ENCODE results near the gene ZNF385D. TPM values are rescaled to one million over a fixed set of nuclear protein-coding genes. Genes with fewer than 3 reads are reported as not detected.

The ZNF385D gene
- total RNA-seq, 3 donors from 2014 or later = 3.2 to 4.3 (median 3.8) TPM

GRCh38 chr3:21777821-21778220, 26.8 kb upstream of the ZNF385D start:
- intact Hi-C loops (cut with DNase I; ENCODE audit: low total_unique reads) = no loop called here
- H3K4me3 ChIP-seq = no peak overlapping the region
- H3K27ac ChIP-seq = no peak overlapping the region
- no peaks in the 10 kb centered on the region for H3K36me3 ChIP-seq
- no peaks in the 10 kb centered on the region for H3K4me1 ChIP-seq
- no peak for TF ChIP-seq CTCF (IDR thresholded peaks at IDR 0.05)
- no peaks in the 10 kb centered on the region for H3K27me3 ChIP-seq
- H3K9me3 ChIP-seq = no peaks in the 10 kb centered on the region
- no peak for DNase-seq (ENCODE audit: low spot score in 2 of 2)

DNA sequence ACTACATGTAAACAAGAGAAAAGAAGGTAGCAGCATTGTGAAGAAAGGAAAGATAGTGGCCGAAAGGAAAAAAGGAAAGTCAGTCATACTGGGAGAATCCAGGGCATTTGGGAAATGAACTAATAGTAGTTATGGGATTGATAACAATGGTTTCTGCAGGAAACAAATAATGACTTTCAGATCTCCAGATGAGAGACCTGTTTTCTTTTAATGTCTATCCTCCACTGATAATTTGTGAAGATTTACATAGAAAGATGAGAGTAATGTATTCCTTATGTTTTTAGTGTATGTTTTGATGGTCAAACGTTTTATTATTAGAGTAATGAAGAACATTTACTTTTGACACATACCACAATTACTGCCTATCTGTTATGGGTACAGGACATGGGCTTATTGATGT, 15.0 kb upstream of the ZNF385D start:
- intact Hi-C loops (cut with DNase I; ENCODE audit: low total_unique reads) = no loop called here
- H3K4me3 ChIP-seq = no peak overlapping the region
- no peak for DNase-seq (ENCODE audit: low spot score in 2 of 2)

DNA sequence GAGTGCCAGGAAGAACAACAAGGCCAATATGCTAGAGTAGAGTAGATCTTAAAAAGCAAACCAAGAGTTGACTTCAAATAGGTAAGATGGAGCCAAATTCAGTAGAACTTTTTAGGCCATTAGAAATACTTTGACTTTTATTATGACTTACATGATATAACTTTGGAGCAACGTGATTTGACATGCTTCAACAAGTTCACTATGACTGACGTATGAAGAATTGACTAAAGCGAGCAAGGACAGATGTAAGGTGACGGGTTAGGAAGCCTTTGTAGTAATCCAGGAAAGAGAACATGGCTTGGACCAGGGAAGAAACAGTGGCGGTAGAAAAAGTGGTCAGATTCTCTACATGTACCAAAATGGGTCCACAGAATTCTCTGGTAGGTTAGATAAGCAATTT, 4.9 kb upstream of the ZNF385D start:
- Histone ChIP-seq H3K4me1 (no peaks in the 10 kb centered on the region), H3K4me3 (no peak overlapping the region), H3K27me3 (no peaks in the 10 kb centered on the region), H3K27ac (no peak overlapping the region), H3K36me3 (no peaks in the 10 kb centered on the region), H3K9me3 (no peaks in the 10 kb centered on the region)
- DNase-seq (ENCODE audit: low spot score in 2 of 2) = no peak
- no peak for TF ChIP-seq CTCF (IDR thresholded peaks at IDR 0.05)
- no peak for TF ChIP-seq POLR2AphosphoS5 (IDR thresholded peaks at IDR 0.05)
- TF ChIP-seq POLR2A (IDR thresholded peaks at IDR 0.05) = no peak
- intact Hi-C loops (cut with DNase I; ENCODE audit: low total_unique reads) = no loop called here

More for the DNA sequence above, 15.0 kb upstream of the ZNF385D start:
- no peak overlapping the region for H3K27ac ChIP-seq
- H3K27me3 ChIP-seq = no peaks in the 10 kb centered on the region
- H3K4me1 ChIP-seq = no peaks in the 10 kb centered on the region
- H3K36me3 ChIP-seq = no peaks in the 10 kb centered on the region
- H3K9me3 ChIP-seq = no peaks in the 10 kb centered on the region
- TF ChIP-seq CTCF (IDR thresholded peaks at IDR 0.05) (no peak), POLR2AphosphoS5 (IDR thresholded peaks at IDR 0.05) (no peak), POLR2A (IDR thresholded peaks at IDR 0.05) (no peak)

DNA sequence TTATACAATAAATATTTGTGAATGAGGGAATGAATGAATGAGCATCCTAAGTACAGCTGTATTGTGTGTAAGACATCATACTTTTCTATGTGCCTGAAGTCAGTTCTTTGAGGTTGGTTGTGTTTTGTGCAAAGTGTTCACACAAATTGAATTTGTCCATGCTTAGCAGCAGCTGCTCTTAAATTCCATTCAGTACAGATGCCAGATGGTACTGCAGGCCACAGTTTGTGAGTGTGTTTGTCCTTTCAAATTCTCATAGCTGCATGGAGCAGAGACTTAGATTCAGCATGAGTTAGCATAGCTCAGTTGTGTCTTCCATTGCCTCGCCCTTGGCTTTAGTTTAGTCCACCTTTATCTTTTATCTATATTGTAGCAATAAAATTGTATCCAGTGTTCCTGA, 3.8 kb upstream of the ZNF385D start:
- H3K27ac ChIP-seq = no peak overlapping the region
- intact Hi-C loops (cut with DNase I; ENCODE audit: low total_unique reads) = no loop called here
- no peak for TF ChIP-seq POLR2A (IDR thresholded peaks at IDR 0.05)
- TF ChIP-seq CTCF (IDR thresholded peaks at IDR 0.05) = no peak
- no peak for TF ChIP-seq POLR2AphosphoS5 (IDR thresholded peaks at IDR 0.05)
- DNase-seq (ENCODE audit: low spot score in 2 of 2) = no peak
- no peaks in the 10 kb centered on the region for H3K4me1 ChIP-seq
- no peaks in the 10 kb centered on the region for H3K9me3 ChIP-seq
- H3K27me3 ChIP-seq = no peaks in the 10 kb centered on the region
- no peak overlapping the region for H3K4me3 ChIP-seq
- no peaks in the 10 kb centered on the region for H3K36me3 ChIP-seq

DNA sequence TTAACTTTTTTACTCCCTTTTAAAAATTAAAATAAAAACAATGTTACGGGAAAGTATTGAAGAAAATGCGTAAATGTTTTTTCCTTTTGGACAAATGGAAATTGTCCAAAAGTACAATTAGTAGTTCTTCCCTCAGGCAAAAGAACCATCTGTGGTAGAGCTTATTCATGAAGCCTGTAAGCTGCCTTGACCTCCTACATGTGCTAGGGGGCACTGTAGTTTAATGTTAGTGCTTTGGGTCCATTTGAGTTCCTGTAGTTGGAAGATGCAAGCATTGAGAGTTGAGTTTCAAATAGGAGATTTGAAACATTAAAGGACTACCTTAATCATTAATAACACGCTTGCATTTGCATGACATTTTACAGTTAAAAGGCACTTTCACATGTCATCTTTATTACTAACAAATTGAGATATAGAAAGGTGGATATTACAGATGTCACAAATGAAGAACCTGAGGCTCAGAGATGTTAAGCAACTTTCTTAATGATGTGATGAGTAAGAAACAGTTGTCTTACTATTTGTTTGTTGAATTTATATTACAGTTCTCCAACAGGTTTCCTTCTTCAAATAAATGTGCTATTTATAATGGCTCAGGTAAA, 1.8 kb upstream of the ZNF385D start:
- no peak overlapping the region for H3K4me3 ChIP-seq
- no peak overlapping the region for H3K27ac ChIP-seq
- intact Hi-C loops (cut with DNase I; ENCODE audit: low total_unique reads) = no loop called here
- TF ChIP-seq POLR2A (IDR thresholded peaks at IDR 0.05) (no peak), POLR2AphosphoS5 (IDR thresholded peaks at IDR 0.05) (no peak), CTCF (IDR thresholded peaks at IDR 0.05) (no peak)
- H3K27me3 ChIP-seq = no peaks in the 10 kb centered on the region
- no peaks in the 10 kb centered on the region for H3K4me1 ChIP-seq
- no peak for DNase-seq (ENCODE audit: low spot score in 2 of 2)
- no peaks in the 10 kb centered on the region for H3K36me3 ChIP-seq
- H3K9me3 ChIP-seq = no peaks in the 10 kb centered on the region
